NB4 (cell line): ENCODE measurements around the gene NFU1.

ENCODE experiments used
- DNase-seq: peaks from one replicate; pipeline ENCODE4 v3.0.0; 2010; ENCODE audit warnings: low read depth
- H3K4me3 ChIP-seq: one replicate; pipeline ENCODE4 v1.5.1; 2011; ENCODE audit warnings: mild to moderate bottlenecking, low read depth, low read length, moderate library complexity
- MAX ChIP-seq: IDR thresholded peaks from 2 replicates; pipeline ENCODE4 v1.6.1; 2011; ENCODE audit warnings: low read depth, low read length
- MYC ChIP-seq: IDR thresholded peaks from 2 replicates; pipeline ENCODE4 v1.6.1; 2011; ENCODE audit warnings: low read depth, low read length
- POLR2A ChIP-seq: IDR thresholded peaks from 2 replicates; pipeline ENCODE4 v1.6.1; 2011; ENCODE audit warnings: mild to moderate bottlenecking; ENCODE audit not compliant: insufficient read length; ENCODE audit errors: extremely low read depth
- TF ChIP-seq, protein P1 (sequence below): IDR thresholded peaks from one replicate; pipeline ENCODE4 v1.5.1; 2012; ENCODE audit warnings: low read depth, low read length

NFU1 gene

GRCh38 chr2:69411120-69411519 lies 26.1 kb downstream of the NFU1 start:
- TF ChIP-seq MYC (no peak), POLR2A (no peak), MAX (no peak)
- TF ChIP-seq, protein P1, sequence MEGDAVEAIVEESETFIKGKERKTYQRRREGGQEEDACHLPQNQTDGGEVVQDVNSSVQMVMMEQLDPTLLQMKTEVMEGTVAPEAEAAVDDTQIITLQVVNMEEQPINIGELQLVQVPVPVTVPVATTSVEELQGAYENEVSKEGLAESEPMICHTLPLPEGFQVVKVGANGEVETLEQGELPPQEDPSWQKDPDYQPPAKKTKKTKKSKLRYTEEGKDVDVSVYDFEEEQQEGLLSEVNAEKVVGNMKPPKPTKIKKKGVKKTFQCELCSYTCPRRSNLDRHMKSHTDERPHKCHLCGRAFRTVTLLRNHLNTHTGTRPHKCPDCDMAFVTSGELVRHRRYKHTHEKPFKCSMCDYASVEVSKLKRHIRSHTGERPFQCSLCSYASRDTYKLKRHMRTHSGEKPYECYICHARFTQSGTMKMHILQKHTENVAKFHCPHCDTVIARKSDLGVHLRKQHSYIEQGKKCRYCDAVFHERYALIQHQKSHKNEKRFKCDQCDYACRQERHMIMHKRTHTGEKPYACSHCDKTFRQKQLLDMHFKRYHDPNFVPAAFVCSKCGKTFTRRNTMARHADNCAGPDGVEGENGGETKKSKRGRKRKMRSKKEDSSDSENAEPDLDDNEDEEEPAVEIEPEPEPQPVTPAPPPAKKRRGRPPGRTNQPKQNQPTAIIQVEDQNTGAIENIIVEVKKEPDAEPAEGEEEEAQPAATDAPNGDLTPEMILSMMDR: no peak
- H3K4me3 ChIP-seq: no peak overlapping the region
- DNase-seq: no peak

DNA sequence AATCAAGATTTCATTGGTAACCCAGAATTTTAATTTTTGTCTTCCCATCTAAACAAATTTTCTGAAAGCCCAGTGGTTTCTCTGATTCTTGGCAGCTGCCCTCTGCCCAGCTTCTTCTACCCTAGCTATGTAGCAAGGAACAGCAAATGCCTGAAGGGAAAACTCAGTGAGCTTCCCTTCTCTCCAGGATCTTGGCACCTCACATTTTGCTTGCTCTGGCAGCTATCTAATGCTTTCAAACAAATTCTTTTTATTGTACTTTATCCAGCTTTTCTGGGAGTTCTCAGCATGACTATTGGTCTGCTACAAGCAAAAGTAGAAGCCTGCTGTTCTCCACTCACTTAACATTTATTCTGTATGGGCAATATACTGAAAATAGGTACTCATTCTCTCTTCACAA lies 31.9 kb downstream of the NFU1 start:
- no peak for DNase-seq
- TF ChIP-seq, protein P1: no peak
- TF ChIP-seq POLR2A (no peak), MAX (no peak), MYC (no peak)
- H3K4me3 ChIP-seq: no peak overlapping the region

- H3K4me3 ChIP-seq: no peak overlapping the region
- DNase-seq: no peak
- TF ChIP-seq MAX (no peak), MYC (no peak), POLR2A (no peak)
- TF ChIP-seq, protein P1: no peak
Observed at GRCh38 chr2:69400121-69400520, 37.1 kb downstream of the NFU1 start.

GRCh38 chr2:69397234-69397633 lies 40.0 kb downstream of the NFU1 start:
- TF ChIP-seq MAX (no peak), MYC (no peak), POLR2A (no peak)
- TF ChIP-seq, protein P1: no peak
- no peak overlapping the region for H3K4me3 ChIP-seq
- no peak for DNase-seq

DNA sequence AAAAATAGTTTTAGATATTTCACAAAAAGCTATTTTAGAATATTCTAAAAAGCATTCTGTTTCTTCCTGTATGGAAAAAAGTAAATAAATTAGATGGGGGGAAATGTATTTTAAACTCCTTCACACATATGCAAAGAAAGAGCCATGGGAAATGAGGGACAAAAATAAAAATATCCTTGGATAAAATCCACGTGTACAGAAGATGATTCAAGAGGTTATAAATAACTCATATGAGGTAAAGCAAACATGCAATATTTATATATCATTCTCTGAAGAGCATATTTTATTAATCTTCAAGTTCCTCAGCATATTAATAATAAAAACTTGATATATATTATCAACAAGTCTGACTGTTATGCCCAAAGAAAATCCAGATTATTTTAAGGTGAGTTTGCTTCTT lies 41.4 kb downstream of the NFU1 start:
- no peak for DNase-seq
- no peak overlapping the region for H3K4me3 ChIP-seq
- TF ChIP-seq MYC (no peak), MAX (no peak), POLR2A (no peak)
- TF ChIP-seq, protein P1: no peak

- no peak for DNase-seq
- TF ChIP-seq MYC (no peak), POLR2A (no peak), MAX (no peak)
- TF ChIP-seq, protein P1: no peak
- H3K4me3 ChIP-seq: no peak overlapping the region
Observed at GRCh38 chr2:69393963-69394362, 43.3 kb downstream of the NFU1 start.
